HG02885 (cell line): ENCODE measurements around the gene TNS3.

Experiments
- ATAC-seq: cut with Tn5 transposase; IDR thresholded peaks from one replicate; pipeline ENCODE4 v1.9.1; 2021; ENCODE audit warnings: mild to moderate bottlenecking; ENCODE audit not compliant: unreplicated experiment, poor library complexity

The TNS3 gene

DNA sequence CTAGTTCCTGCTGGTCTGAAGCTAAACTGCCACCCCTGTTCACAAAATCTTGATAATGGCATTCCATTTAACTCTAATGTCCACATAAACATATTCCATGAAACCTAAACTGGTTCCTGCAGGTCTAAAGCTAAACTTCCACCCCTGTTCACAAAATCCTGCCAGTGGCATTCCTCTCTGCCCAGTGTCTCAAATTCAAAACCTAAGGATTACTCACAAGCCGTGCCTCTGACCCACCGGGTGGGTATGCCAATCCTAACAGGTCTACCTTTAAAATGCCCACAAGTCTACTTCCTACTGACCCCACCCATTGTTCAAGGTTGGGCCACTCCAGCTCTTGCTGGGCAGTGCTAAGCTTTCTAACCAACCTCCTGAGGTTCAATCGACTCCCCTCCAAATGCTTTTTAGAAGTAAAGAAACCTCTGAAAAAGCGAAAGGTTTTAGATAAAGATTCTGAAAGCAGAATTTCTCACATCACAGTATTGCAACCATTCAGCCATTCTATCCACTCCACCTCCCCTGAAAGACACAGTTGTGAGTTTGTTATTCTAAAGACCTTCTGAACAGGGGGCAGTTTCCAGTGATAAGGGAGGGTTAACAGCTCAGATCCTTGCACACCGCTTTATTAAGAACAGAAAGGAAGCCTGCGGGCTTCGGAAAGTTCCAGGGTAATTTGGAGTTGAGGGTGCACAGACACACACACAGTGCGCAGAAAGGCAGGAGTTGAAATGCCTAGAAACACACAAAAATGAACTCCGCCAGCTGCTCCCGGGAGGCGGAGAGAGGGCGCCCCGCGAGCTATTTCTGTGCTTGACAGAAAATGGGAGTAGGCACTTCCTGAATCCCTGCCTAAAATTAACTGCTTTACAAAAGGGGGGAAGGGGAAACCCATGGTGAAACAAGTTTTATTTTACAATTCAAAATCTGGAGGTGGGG, 87.7 kb downstream of the TNS3 start:
- ATAC-seq: no peak

DNA sequence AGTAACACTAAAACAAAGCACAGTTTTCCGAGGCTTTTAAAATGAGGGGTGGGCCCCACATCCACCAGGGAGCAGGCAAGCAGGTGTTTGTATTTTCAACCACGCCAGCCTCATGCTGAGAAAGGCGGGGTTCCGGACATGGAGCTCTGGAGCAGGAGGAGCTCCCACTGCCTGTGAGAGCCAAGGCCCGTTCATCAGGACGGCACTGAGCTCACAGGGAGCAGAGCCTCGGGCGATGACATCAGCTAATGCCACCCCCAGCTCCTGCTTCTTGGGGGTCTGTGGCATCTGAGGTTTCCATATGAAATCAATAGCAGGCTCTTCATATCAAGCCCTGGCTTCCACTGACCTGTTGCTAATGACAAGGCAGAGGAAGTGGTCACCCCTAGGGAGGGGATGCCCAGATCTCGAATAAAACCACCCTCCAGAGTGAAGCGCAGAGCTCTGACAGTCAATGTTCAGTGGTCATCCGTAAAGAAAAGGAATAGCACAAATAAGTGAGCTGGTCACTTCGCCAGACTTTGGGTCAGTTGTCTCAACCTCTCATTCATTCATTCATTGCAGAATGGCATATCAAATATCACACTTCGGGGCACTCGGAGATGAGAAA, 89.1 kb downstream of the TNS3 start:
- no peak for ATAC-seq

DNA sequence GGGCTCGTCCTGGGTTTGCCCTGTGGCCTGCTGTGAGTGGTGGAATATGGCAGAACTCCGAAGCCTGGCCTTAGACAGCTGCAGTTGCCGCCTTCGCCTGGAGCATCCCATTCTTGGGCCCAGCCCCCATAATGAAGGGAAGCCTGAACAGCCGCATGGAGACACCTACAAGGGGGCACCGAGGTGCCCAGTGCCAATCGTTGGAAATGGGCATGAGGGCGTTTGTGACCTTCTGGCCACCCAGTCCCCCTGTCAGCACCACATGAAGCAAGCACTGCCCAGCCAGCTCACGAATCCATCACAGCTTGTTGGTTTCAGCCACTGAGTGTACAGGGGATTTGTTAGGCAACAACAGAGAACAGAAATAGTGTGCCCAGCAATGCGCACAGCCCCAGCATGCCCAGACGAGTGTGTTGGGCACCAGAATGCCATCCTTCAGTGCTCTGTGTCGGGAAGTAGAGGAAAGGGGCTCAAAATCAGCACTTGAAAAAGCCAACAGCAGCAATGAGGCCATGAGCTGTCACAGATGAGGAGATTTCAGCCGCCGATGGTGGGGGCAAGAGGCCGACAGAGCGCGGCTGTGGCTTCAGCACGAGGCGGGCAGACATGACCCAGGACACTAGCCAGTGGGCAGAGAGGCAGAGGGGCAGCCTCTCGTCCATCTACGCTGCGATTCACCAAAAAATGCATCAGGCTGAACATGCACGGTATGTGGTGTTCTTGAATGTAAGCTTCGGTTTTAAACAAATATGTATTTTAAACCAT, 91.2 kb downstream of the TNS3 start:
- ATAC-seq: no peak

DNA sequence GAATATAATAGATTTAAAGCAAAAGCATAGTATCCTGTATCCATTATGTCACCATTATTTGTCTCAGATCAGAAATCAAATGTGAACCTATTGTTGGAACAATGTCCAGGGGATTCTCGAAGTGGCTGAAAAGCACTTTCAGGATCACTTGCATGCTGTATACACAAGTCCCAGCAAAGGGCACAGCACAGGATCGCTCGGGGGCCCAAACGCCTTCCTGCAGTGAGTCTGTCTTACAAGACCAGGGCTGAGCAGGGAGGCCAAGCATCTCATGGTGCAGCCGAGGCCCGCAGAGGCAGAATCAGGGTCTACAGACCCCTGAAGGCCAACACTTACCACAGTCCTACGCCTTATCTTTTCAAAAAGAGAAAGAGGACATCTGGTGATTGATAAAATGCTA, 92.3 kb downstream of the TNS3 start:
- ATAC-seq: no peak

DNA sequence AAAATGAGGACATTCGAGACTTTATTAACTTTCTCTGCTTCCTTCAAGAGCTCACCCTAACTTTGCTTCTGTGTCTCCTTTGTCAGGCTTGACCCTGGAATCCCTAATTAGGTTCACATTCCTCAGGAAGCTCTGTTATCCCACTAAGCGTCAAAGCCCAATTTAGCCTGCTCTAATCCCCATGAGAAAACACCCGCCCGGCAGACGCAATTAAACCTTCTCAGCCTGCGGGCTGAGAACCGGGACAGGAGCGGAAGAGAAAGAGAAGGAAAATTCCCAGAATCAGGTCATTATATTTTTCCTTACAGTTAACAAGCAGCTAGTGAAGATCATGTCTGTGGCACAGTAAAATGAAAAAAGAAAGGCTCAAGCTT, 93.0 kb downstream of the TNS3 start:
- ATAC-seq: no peak

DNA sequence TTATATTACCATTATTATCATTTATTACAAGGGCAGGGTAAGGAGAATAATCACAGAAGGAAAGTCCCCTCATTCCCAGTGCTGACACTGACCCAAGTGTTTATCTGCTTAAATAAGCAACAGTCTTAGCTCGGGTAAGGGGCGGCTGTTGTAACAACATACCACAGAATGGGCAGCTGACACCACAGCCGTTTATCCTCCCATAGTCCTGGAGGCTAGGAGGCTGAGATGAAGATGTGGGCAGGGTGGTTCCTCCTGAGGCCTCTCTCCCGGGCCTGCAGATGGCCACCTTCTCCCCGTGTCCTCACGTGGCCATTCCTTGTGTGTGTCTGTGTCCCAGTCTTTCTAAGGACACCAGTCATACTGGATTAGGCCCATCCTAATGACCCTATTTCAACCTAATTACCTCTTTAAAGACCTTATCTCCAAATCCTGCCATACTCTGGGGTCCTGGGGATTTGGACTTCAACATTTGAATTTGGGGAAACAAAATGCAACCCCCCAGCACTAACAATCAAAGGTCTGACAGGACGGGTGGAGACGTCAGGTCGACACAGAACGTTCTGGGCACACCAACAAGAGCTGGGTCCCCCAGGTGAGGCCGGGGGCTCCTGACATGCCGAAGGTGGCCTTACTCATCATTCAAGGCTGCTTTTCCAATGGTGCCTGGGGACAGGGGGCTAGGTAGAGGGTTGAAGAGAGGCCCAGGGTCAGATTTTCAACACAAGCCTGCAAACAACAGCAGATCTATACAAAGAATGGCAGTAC, 93.5 kb downstream of the TNS3 start:
- ATAC-seq: no peak

DNA sequence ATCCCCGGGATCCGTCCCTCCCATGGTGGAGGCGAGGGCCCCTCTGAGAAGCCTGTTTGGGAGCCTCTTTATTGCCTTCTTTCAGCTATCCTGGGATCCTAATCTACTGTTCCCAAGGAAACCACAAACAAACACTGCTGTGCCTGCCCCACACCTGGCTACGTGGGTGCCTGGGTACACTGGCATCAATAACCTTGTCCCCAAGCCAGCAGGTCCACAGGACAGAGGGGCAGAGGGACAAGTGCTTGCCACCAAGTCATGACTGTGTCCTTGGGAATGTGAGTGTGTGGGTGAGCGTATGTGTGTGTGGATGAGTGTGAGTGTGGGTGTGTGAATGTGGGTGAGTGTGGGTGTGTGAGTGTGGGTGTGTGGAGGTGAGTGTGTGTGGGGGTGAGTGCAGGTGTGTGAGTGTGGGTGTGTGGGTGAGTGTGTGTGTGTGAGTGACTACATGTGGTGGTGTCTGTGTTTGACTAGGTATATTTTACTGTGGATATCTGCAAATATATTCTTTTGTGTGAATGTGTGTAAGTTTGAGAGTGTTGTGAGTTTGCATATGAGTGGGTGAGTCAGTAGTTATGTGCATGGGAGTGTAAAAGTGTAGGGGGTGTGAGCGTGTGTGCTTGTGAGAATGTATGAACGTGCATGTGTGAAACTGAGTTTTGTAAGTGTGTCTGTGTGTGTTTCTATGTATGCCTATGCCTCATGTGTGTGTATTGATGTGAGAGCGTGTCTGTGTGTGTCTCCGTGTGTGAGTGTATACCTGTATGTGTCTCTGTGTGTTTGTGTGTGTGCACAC, 96.1 kb downstream of the TNS3 start:
- ATAC-seq: no peak

DNA sequence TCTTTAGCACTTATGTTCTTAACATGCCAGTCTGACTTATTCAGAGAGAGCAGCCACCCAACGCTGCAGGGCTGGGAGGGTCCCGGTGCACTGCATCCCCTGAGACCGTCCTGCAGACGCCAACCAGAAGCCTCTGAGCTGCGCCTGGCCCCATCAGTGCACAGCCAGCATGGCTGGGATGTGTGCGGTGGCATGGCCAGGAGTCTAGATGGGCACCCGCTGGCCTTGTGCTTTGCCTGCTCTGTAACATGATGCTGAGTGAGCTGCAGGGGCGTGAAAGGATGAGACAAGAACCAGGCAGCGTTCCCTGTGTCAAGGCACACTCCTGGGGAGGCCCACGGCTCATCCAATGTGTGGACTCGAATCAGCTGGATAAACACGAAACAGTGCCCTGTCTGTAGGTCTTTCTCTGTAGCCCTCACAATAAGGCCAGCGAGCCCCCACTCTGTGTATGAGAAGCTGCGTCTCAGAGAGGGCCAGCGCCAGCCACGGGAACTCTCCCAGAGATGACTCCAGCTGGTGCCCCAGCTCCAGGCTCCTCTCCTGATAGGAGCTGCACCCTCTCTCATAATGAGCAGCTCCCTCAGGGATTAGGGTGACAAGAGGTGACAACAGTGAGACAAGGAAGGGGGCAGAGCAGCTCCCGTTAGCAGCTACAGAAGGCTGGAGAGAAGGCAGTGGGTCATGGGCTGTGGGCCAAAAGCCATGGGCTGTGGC, 96.8 kb downstream of the TNS3 start:
- no peak for ATAC-seq

DNA sequence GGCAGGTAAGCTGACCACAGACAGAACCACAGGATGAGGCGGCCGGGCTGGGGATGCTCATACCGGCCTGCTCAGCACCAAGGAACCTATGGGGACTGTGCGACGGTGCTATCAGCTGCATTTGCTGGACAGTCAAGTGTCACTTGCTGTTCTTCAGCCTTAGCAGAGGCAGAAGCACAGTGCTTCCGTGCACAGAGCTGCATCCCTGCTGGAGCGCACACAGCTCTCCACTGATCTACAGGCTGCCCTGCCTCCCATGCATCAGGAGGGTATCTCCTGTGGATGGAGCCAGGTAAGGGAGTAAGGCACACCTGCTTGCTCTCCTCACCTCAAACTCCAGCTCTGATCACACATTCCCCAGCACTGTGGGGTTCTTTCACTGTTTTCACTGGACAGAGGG, 97.5 kb downstream of the TNS3 start:
- no peak for ATAC-seq

DNA sequence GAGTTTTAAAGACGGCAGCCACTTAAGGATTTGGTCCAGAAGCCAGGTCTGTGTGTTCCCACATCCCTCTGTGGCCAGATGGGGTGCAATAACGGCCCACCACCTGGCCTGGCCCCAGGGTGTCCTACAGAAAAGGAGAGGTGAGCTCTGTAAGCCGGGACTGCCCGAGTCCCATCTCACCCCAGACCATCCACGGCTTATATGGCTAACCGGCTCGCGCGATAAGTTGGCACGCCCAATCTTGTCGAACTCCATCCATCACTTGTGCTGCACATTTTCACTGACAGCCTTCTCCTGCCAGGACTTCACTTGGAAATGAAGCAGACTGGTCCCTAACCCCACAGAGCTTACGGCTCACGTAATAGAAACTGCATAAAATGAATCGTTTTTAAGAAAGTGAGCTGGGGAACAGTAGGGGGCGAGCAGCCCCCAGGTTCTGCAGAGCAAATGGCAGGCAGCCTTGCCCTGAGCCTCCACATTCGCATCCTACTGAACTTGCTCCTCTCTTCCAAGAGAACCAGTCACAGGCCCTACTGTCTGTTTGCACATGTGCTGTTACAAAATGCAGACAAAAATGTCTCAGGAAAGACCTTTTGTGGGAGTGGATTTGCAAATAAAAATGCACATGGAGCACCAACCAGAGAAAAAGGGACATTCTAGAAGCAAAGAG, 98.2 kb downstream of the TNS3 start:
- no peak for ATAC-seq

DNA sequence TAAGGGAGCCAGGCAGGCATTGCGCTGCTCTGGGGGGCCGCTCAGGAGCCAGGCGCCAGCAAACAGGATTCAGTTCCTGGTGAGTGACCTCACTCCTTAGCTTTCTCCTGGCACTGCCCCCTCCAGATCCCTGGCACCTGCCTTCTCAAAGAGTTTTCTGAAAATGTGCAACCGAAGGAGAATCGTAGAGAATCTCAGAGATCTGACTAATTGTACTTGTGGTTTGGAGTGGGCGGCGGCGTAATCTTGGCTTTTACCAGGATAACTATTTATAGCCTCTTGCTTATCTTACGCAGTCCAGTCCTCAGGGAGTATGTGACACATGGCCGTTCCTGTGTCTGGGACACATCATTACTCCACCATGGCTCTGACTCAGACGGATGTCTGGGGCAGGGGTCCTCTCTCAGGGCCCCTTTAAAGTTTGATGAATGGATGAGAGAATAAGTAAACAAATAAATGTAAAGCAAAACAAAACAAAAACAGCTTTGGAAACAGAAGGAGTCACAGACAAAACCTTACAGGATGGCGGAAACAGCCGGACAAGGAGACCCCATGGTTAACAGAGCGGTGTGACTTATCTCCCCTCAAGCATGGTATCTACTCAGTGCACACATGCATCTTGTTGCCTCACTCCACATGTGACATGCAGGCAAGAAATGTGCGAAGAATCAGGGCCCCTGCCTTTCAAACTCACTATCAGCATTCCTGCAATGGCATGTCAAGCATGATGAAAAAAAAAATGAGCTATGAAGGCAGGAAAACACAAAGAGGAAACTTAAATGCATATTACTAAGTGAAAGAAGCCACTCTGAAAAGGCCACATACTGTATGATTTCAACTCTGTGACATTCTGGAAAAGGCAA, 99.7 kb downstream of the TNS3 start:
- ATAC-seq: peak; percentile 38

DNA sequence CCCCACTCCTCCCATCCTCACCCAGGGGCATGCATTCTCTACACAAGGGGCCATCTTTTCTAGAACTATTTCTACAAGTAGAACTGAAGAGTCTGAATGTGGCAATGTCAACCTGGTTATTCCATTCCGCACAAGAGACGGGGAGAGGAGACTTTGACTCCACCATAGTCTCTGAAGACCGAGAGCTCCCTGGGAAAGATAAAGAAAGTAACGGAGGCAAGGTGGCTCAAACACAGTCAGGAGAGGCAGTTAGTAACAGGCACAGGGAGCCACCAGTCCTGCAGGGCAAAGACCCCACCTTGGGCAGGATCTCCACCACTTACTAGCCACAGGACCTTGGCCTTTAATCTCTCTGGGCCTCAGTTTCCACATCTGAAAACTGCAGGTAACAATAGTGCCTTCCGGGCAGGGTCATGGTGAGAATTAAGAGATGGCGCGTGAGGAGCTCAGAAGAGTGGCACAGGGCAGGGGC, 100.3 kb downstream of the TNS3 start:
- ATAC-seq: no peak

DNA sequence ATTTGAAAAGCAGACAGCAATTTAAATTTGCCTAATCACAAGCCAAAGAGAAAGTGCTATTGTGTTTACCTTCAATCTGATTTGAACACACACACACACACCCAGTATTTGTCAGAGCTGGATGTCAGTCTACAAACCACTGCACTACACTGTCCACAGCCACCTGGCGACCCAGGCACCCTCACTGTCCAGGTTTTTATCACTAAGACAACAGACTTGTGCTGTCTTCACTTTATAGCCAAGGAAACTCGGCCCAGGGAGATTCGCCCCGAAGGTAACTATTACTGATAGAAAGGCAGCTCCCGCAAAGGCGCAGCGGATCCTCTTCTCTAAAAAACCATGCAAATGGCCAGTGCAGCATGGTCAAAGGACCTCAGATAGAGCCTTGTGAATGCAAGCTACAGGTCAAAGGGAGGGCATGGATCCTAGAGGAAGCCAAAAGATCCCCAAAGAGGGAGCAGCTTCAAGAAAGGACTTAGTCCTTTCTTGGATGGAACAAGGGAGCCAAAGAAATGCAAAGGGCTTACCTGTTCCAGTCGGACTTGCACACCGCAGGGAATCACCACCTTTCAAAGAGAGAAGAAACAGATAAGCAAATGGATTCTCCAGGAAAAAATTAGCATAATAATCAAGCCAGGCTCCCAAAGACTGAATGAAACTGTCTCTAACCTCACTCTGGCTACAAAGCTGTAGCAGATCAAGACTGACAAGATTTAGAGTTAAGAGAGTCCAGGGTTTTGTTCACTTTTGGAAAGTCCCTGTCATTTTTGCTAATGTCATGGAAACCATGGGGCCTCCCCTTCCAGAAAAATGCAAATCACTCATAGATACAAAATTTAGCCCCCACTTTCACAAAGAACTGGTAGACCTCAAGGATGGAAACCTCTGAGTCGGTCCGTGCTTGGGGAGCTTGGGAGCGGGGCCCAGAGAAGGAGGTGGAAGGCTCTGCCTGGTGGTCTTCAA, 101.1 kb downstream of the TNS3 start:
- peak; percentile 66 for ATAC-seq

DNA sequence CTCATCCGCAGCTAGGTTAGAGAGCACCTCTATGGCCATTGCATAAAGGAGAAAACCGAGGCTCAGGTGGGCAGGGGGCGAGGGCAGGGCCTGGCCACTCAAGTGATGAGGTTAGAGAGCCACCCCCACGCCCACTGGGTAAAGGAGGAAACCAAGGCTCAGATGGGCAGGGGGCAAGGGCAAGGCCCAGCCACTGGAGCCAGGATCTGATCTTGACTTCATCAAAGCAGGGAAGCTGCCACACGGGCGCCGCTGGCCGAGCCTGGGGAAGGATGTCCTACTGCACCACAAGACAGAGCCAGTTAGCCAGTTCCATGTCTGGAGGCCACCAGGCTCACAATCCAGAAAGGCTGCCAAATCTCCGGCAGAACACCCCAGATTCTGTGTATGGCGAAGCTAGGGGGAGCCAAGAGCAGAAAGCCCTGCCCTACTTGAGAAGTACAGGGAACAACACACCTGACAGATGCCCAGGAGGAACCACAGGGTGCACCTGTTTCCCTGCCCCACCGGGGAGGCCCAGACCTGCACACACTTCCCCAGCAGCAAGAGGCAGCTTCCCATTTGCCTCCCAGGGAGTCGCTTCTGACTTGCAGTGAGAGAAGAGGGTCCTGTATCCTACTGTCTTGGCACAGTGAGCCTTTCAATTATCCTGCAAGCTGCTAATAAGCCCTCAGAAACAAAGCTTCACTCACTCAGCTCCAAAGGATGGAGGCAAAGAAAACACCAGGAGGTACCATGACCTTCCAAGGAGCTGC, 101.9 kb downstream of the TNS3 start:
- no peak for ATAC-seq

DNA sequence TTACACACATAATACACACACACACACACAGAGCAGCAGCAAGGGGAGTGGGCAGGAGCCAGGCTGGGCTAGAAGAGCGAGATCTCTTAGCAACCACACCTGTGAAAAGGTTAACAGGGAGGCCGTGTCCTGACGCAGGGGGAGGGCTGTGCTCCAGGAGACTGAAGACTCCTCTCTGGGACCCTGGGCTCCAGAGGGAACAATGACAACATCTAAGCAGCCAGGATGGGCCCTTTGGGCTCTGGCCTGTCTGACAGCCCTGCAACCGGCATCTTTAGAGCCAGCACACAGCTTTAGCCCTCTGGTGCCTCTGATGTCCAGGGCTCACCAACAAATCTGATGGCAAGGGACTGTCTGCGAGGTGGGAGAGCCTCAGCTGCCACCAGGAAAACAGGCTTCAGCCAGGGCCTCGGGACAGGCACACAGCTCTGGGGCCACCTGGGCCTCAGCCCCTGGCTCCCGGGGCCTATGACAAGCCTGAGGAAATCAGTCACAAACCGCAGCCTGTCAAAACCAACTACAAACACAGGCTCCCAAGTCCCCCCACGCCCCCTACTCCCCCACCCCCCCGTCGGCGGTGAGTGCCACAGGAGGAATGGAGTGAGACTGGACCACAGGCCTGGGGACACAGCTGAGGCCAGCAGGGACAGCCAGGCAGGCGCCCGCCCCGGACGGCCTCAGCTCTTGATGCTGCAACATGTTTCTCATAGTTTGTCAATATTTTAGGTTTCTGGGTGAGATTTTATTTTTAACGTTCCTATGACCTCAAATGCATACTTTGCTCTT, 102.8 kb downstream of the TNS3 start:
- ATAC-seq: no peak
